ENCODE measurements around the gene DAAM2.

DAAM2 gene

GRCh38 chr6:39791850-39792539, at the start of gene DAAM2:
TSS of gene DAAM2 (plus strand) at chr6:39792376. CDS start at chr6:39856303, 63,927 bp downstream.
- DNase-seq (ENCODE audit: low read depth in 2 of 2), result no peak

GRCh38 chr6:39746795-39747194, 45.4 kb upstream of the DAAM2 start:
- no peak for DNase-seq (ENCODE audit: low read depth in 2 of 2)

- DNase-seq (ENCODE audit: low read depth in 2 of 2), result no peak
Observed at GRCh38 chr6:39752835-39753724, 39.1 kb upstream of the DAAM2 start.

- no peak for DNase-seq (ENCODE audit: low read depth in 2 of 2)
Observed at GRCh38 chr6:39753725-39754045, 38.5 kb upstream of the DAAM2 start.

GRCh38 chr6:39754514-39755115, 37.6 kb upstream of the DAAM2 start:
- no peak for DNase-seq (ENCODE audit: low read depth in 2 of 2)

GRCh38 chr6:39755231-39755630, 36.9 kb upstream of the DAAM2 start:
- DNase-seq (ENCODE audit: low read depth in 2 of 2), result no peak

- DNase-seq (ENCODE audit: low read depth in 2 of 2), result no peak
Observed at GRCh38 chr6:39756582-39756981, 35.6 kb upstream of the DAAM2 start.

- no peak for DNase-seq (ENCODE audit: low read depth in 2 of 2)
Observed at GRCh38 chr6:39758905-39759605, 33.1 kb upstream of the DAAM2 start.

GRCh38 chr6:39760226-39760952, 31.8 kb upstream of the DAAM2 start:
- DNase-seq (ENCODE audit: low read depth in 2 of 2), result no peak

GRCh38 chr6:39765508-39766065, 26.6 kb upstream of the DAAM2 start:
- no peak for DNase-seq (ENCODE audit: low read depth in 2 of 2)

GRCh38 chr6:39769012-39769411, 23.2 kb upstream of the DAAM2 start:
- DNase-seq (ENCODE audit: low read depth in 2 of 2), result no peak

GRCh38 chr6:39770446-39770845, 21.7 kb upstream of the DAAM2 start:
- DNase-seq (ENCODE audit: low read depth in 2 of 2), result no peak

- DNase-seq (ENCODE audit: low read depth in 2 of 2), result no peak
Observed at GRCh38 chr6:39772559-39773273, 19.5 kb upstream of the DAAM2 start.

GRCh38 chr6:39773782-39774181, 18.4 kb upstream of the DAAM2 start:
- no peak for DNase-seq (ENCODE audit: low read depth in 2 of 2)

GRCh38 chr6:39776581-39776980, 15.6 kb upstream of the DAAM2 start:
- DNase-seq (ENCODE audit: low read depth in 2 of 2), result no peak

- DNase-seq (ENCODE audit: low read depth in 2 of 2), result no peak
Observed at GRCh38 chr6:39777218-39777617, 15.0 kb upstream of the DAAM2 start.

GRCh38 chr6:39777661-39778060, 14.5 kb upstream of the DAAM2 start:
- no peak for DNase-seq (ENCODE audit: low read depth in 2 of 2)

- no peak for DNase-seq (ENCODE audit: low read depth in 2 of 2)
Observed at GRCh38 chr6:39778581-39779255, 13.5 kb upstream of the DAAM2 start.

- no peak for DNase-seq (ENCODE audit: low read depth in 2 of 2)
Observed at GRCh38 chr6:39785281-39785680, 6.9 kb upstream of the DAAM2 start.

GRCh38 chr6:39786649-39787048, 5.5 kb upstream of the DAAM2 start:
- no peak for DNase-seq (ENCODE audit: low read depth in 2 of 2)

Data from stimulated activated CD4-positive, alpha-beta T cell treated with anti-CD3 and anti-CD28 coated beads, Interleukin-12 subunit alpha, Interleukin-12 subunit beta, amount 100 ng/mL, for 24 hours (primary cell).